PC-9 (cell line): ENCODE data around the gene VWA5B1. TPM values are rescaled to one million over a fixed set of nuclear protein-coding genes. Genes with fewer than 3 reads are reported as not detected.

ENCODE experiments used
- BruUV-seq: library from RNA; stranded (reverse); fragments of 400-500 nt; replicated peaks from 2 replicates; lab custom pipeline; 2021; lab: Mats Ljungman, UMichigan
- CTCF ChIA-PET: fragments of 300-600 bp; sonication (Branson Sonifier 250); formaldehyde crosslinking; loops from one replicate; lab custom pipeline; 2022; ENCODE audit warnings: antibody characterized with exemption; lab: Charles Lee
- POLR2A ChIA-PET: fragments of 300-600 bp; sonication (Branson Sonifier 250); formaldehyde crosslinking; loops from one replicate; lab custom pipeline; 2022; ENCODE audit warnings: antibody characterized with exemption; ENCODE audit not compliant: unreplicated experiment; lab: Charles Lee
- DNase-seq, 2 experiments: peaks; one replicate each; pipeline versions ENCODE4 v3.0.0 to v3.0.0-alpha.2; 2015 to 2022; ENCODE audit warnings: mixed read lengths in 1 of 2
- H2AFZ ChIP-seq: fragments of 200-600 bp; sonication (generic); 2 replicates; pipeline ENCODE4 v1.8.1; 2017; ENCODE audit warnings: antibody characterized with exemption
- H3F3A ChIP-seq: fragments of 200-600 bp; sonication (generic); 2 replicates; pipeline ENCODE4 v1.8.1; 2017; ENCODE audit warnings: antibody characterized with exemption, mild to moderate bottlenecking, low read depth; ENCODE audit not compliant: insufficient read depth
- H3K27ac ChIP-seq: fragments of 200-600 bp; sonication (generic); 2 replicates; pipeline ENCODE4 v1.6.1; 2016; ENCODE audit warnings: mixed run types
- H3K27me3 ChIP-seq: fragments of 200-600 bp; sonication (generic); 2 replicates; pipeline ENCODE4 v1.6.1; 2016; ENCODE audit warnings: low read depth, mixed run types; ENCODE audit not compliant: insufficient read depth
- H3K36me3 ChIP-seq: fragments of 200-600 bp; sonication (generic); 2 replicates; pipeline ENCODE4 v1.6.1; 2016; ENCODE audit warnings: low read depth, mixed run types
- H3K4me1 ChIP-seq: fragments of 200-600 bp; sonication (generic); replicated peaks from 2 replicates; pipeline ENCODE4 v1.6.1; 2016; ENCODE audit warnings: mixed run types; ENCODE audit not compliant: insufficient read depth
- H3K4me2 ChIP-seq: fragments of 200-600 bp; sonication (generic); 2 replicates; pipeline ENCODE4 v1.6.1; 2017; ENCODE audit warnings: mixed run types
- H3K4me3 ChIP-seq: fragments of 200-600 bp; sonication (generic); 2 replicates; pipeline ENCODE4 v1.6.1; 2016; ENCODE audit warnings: mixed run types
- H3K79me2 ChIP-seq: fragments of 200-600 bp; sonication (generic); 2 replicates; pipeline ENCODE4 v1.6.1; 2017; ENCODE audit warnings: low read depth, mixed run types
- H3K9me2 ChIP-seq: fragments of 200-600 bp; sonication (generic); 2 replicates; pipeline ENCODE4 v1.8.1; 2017; ENCODE audit warnings: mild to moderate bottlenecking; ENCODE audit not compliant: insufficient read depth
- H3K9me3 ChIP-seq: fragments of 200-600 bp; sonication (generic); 2 replicates; pipeline ENCODE4 v1.8.1; 2016; ENCODE audit warnings: low read depth; ENCODE audit not compliant: insufficient read depth
- H4K20me1 ChIP-seq: fragments of 200-600 bp; sonication (generic); 2 replicates; pipeline ENCODE4 v1.8.1; 2017; ENCODE audit not compliant: insufficient read depth
- CTCF ChIP-seq: fragments of 200-600 bp; sonication (generic); conservative IDR thresholded peaks from 2 replicates; pipeline ENCODE4 v1.6.1; 2017; ENCODE audit warnings: mixed run types, antibody characterized with exemption, mild to moderate bottlenecking, moderate library complexity
- EZH2 ChIP-seq: fragments of 200-600 bp; sonication (generic); IDR thresholded peaks from 2 replicates; pipeline ENCODE4 v1.8.0; 2017; ENCODE audit warnings: antibody characterized with exemption, low read depth
- intact Hi-C: fragments of 100-400 bp; cut with micrococcal nuclease; formaldehyde crosslinking; loops from one replicate; pipeline ENCODE4 v1.10.0; 2022; ENCODE audit not compliant: unreplicated experiment
- total RNA-seq: library from RNA; stranded (reverse); gene quantifications from 2 replicates; pipeline ENCODE4 v1.2.3, GENCODE V29; 2021

Gene VWA5B1
- total RNA-seq, 1 experiment from 2014 or later = not detected

- H3K4me1 ChIP-seq = no peaks in the 10 kb centered on the region
- no TSS peak for BruUV-seq
- DNase-seq = no peak
- H3K79me2 ChIP-seq = no peaks in the 10 kb centered on the region
- POLR2A ChIA-PET = interaction anchor here (0.5 kb wide), 1 partner anchor 377 kb away, joined by 8 read pairs; the partner anchor contains the start of gene OTUD3
- H4K20me1 ChIP-seq = no peaks in the 10 kb centered on the region
- no peak overlapping the region for H3K4me3 ChIP-seq
- CTCF ChIA-PET = no interaction called here
- H3K27ac ChIP-seq = no peak overlapping the region
- no peak for TF ChIP-seq EZH2
- TF ChIP-seq CTCF = no peak
- no peaks in the 10 kb centered on the region for H3K36me3 ChIP-seq
- H3K9me3 ChIP-seq = no peaks in the 10 kb centered on the region
- no peaks in the 10 kb centered on the region for H3K9me2 ChIP-seq
- no peaks in the 10 kb centered on the region for H3F3A ChIP-seq
- intact Hi-C loops = no loop called here
- H2AFZ ChIP-seq = no peak overlapping the region
- H3K4me2 ChIP-seq = no peak overlapping the region
- no peaks in the 10 kb centered on the region for H3K27me3 ChIP-seq
Observed at GRCh38 chr1:20259646-20260045, 31.0 kb upstream of the VWA5B1 start.

GRCh38 chr1:20261095-20261494 lies 29.6 kb upstream of the VWA5B1 start:
- Histone ChIP-seq H3K4me3 (no peak overlapping the region), H3K4me1 (peaks cover 12% of the 10 kb centered on the region), H3K9me3 (no peaks in the 10 kb centered on the region), H2AFZ (no peak overlapping the region), H3K27ac (no peak overlapping the region), H3K79me2 (no peaks in the 10 kb centered on the region), H3K36me3 (no peaks in the 10 kb centered on the region), H3K9me2 (no peaks in the 10 kb centered on the region), H3F3A (no peaks in the 10 kb centered on the region), H3K27me3 (no peaks in the 10 kb centered on the region), H3K4me2 (no peak overlapping the region), H4K20me1 (no peaks in the 10 kb centered on the region)
- ChIA-PET CTCF (no interaction called here), POLR2A (no interaction called here)
- intact Hi-C loops = no loop called here
- no peak for DNase-seq
- TF ChIP-seq CTCF (no peak), EZH2 (no peak)
- BruUV-seq = no TSS peak

GRCh38 chr1:20262810-20263534 lies 27.7 kb upstream of the VWA5B1 start:
- H3K36me3 ChIP-seq = no peaks in the 10 kb centered on the region
- no peaks in the 10 kb centered on the region for H3K27me3 ChIP-seq
- H3K79me2 ChIP-seq = no peaks in the 10 kb centered on the region
- POLR2A ChIA-PET = no interaction called here
- H2AFZ ChIP-seq = no peak overlapping the region
- H3F3A ChIP-seq = no peaks in the 10 kb centered on the region
- H3K4me3 ChIP-seq = no peak overlapping the region
- DNase-seq = no peak
- TF ChIP-seq CTCF = no peak
- TF ChIP-seq EZH2 = no peak
- H3K4me1 ChIP-seq = peaks cover 22% of the 10 kb centered on the region
- CTCF ChIA-PET = no interaction called here
- no peaks in the 10 kb centered on the region for H4K20me1 ChIP-seq
- no TSS peak for BruUV-seq
- no peaks in the 10 kb centered on the region for H3K9me3 ChIP-seq
- no peak overlapping the region for H3K4me2 ChIP-seq
- intact Hi-C loops = loop anchor here (2.0 kb wide), 1 partner anchor 72 kb away; no protein-coding TSS in a partner anchor
- H3K27ac ChIP-seq = no peak overlapping the region
- no peaks in the 10 kb centered on the region for H3K9me2 ChIP-seq
